Natural killer cell (primary cell): ENCODE results near the gene CAMTA1. TPM values are rescaled to one million over a fixed set of nuclear protein-coding genes. Genes with fewer than 3 reads are reported as not detected.

Source experiments
- ATAC-seq, 3 donors: fragments of 150-1000 bp in 2 of 3; fragments of 200-7000 bp in 1 of 3; cut with Tn5 transposase; 1 replicate in 1 of 3; 2 replicates in 2 of 3; pipeline ENCODE4 v1.10.0; 2021; ENCODE audit warnings: mild to moderate bottlenecking in 2 of 3, moderate library complexity in 2 of 3
- DNase-seq, 2 donors: peaks; one replicate each; pipeline versions ENCODE4 v3.0.0 to v3.0.0-alpha.2; 2013 to 2021; ENCODE audit warnings: mixed read lengths in 1 of 2
- H3K27ac ChIP-seq: one replicate; pipeline ENCODE4 v1.5.1; 2013; ENCODE audit warnings: mild to moderate bottlenecking, low read length
- H3K27me3 ChIP-seq: one replicate; pipeline ENCODE4 v1.6.1; 2013; ENCODE audit warnings: low read length; ENCODE audit not compliant: control insufficient read depth, insufficient read depth
- H3K36me3 ChIP-seq: one replicate; pipeline ENCODE4 v1.6.1; 2013; ENCODE audit warnings: low read length; ENCODE audit not compliant: control insufficient read depth, insufficient read depth
- H3K4me1 ChIP-seq: one replicate; pipeline ENCODE4 v1.6.1; 2013; ENCODE audit warnings: low read length; ENCODE audit not compliant: control insufficient read depth, insufficient read depth
- H3K4me3 ChIP-seq: one replicate; pipeline ENCODE4 v1.5.1; 2013; ENCODE audit warnings: low read length
- H3K9me3 ChIP-seq: one replicate; pipeline ENCODE4 v1.6.1; 2013; ENCODE audit warnings: low read length; ENCODE audit not compliant: control insufficient read depth, insufficient read depth
- H3K27ac Mint-ChIP-seq, 2 donors: one replicate each; pipeline ENCODE4 v1.8.0; 2022; ENCODE audit warnings: mild to moderate bottlenecking in 2 of 2, mixed read lengths in 2 of 2, moderate library complexity in 1 of 2
- H3K27me3 Mint-ChIP-seq, 2 donors: one replicate each; pipeline ENCODE4 v1.8.0; 2022; ENCODE audit warnings: low read depth in 2 of 2, mixed read lengths in 2 of 2
- H3K36me3 Mint-ChIP-seq: one replicate; pipeline ENCODE4 v1.8.0; 2022; ENCODE audit warnings: mixed read lengths
- H3K4me1 Mint-ChIP-seq, 2 donors: one replicate each; pipeline ENCODE4 v1.8.0; 2022; ENCODE audit warnings: mixed read lengths in 2 of 2
- H3K4me3 Mint-ChIP-seq: one replicate; pipeline ENCODE4 v1.8.0; 2022; ENCODE audit warnings: mild to moderate bottlenecking, moderate library complexity, mixed read lengths
- H3K9me3 Mint-ChIP-seq, 2 donors: one replicate each; pipeline ENCODE4 v1.8.0; 2022; ENCODE audit warnings: mixed read lengths in 2 of 2
- CTCF ChIP-seq: fragments of 200-600 bp; IDR thresholded peaks from one replicate; pipeline ENCODE4 v1.8.0; 2022; ENCODE audit warnings: antibody characterized with exemption
- WGBS: methylation state at CpG from one replicate; pipeline ENCODE4 v1.1.7; 2013; ENCODE audit warnings: missing lambda C conversion rate; ENCODE audit not compliant: insufficient coverage; 5-methylcytosine and 5-hydroxymethylcytosine counted together
- intact Hi-C: fragments of 100-400 bp; cut with micrococcal nuclease; formaldehyde crosslinking; loops from one replicate; pipeline ENCODE4 v1.14.2; 2022
- total RNA-seq, 4 donors: library from RNA; stranded (reverse); fragments of 120-200 nt in 1 of 4; gene quantifications; one replicate each; pipeline versions ENCODE4 v1.2.3 to v1.2.4, GENCODE V29; 2013 to 2022

The CAMTA1 gene
- total RNA-seq, 3 donors from 2014 or later (not counting 1 experiment from before 2014, with no cell fraction given), result 40.6 to 53.3 (median 44.9) TPM

- peaks cover 8 to 26% of the 10 kb centered on the region in 2 donors for H3K27me3 Mint-ChIP-seq
- 87% methylated on average over 3 of the region's 4 CpGs for WGBS
- DNase-seq, result no peak
- H3K27ac Mint-ChIP-seq, result no peak overlapping the region
- Histone ChIP-seq H3K4me3 (no peak overlapping the region), H3K4me1 (no peaks in the 10 kb centered on the region), H3K36me3 (no peaks in the 10 kb centered on the region), H3K9me3 (no peaks in the 10 kb centered on the region), H3K27me3 (no peaks in the 10 kb centered on the region), H3K27ac (no peak overlapping the region)
- H3K36me3 Mint-ChIP-seq, result no peaks in the 10 kb centered on the region
- H3K9me3 Mint-ChIP-seq, result peaks cover 4 to 5% of the 10 kb centered on the region in 2 donors
- H3K4me1 Mint-ChIP-seq, result no peaks in the 10 kb centered on the region
- intact Hi-C loops, result no loop called here
- no peak overlapping the region for H3K4me3 Mint-ChIP-seq
- no peak for ATAC-seq
- TF ChIP-seq CTCF, result no peak
Measured at GRCh38 chr1:7178336-7178735, 393.1 kb downstream of the CAMTA1 start.

DNA sequence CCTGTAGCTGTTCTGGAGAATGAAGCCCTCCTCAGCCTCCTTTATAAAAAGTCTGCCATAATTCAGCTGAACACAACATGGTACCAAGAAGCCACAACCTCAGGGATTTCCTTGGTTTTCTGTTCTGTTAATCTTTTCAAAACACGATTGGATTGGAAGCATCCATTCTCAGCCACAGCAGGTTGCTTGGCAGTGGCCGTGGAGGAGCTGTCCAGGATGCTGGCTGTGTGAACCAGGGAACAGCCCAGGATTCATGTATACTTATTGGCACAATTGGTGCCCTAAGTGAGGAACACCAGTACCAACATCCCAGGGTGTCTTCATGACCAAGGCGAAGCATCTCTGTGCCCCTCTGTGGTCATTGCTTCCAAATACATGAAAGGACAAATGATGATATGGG, 393.5 kb downstream of the CAMTA1 start:
- Histone ChIP-seq H3K4me1 (no peaks in the 10 kb centered on the region), H3K27me3 (no peaks in the 10 kb centered on the region), H3K27ac (no peak overlapping the region), H3K9me3 (no peaks in the 10 kb centered on the region), H3K4me3 (no peak overlapping the region), H3K36me3 (no peaks in the 10 kb centered on the region)
- ATAC-seq, result no peak
- no peak for DNase-seq
- Mint-ChIP-seq H3K9me3 (peaks cover 4 to 5% of the 10 kb centered on the region in 2 donors), H3K27ac (no peak overlapping the region), H3K27me3 (peaks cover 10 to 30% of the 10 kb centered on the region in 2 donors), H3K4me1 (no peaks in the 10 kb centered on the region), H3K4me3 (no peak overlapping the region), H3K36me3 (no peaks in the 10 kb centered on the region)
- intact Hi-C loops, result no loop called here
- WGBS, result 80% methylated on average over 3 of the region's 3 CpGs
- no peak for TF ChIP-seq CTCF

DNA sequence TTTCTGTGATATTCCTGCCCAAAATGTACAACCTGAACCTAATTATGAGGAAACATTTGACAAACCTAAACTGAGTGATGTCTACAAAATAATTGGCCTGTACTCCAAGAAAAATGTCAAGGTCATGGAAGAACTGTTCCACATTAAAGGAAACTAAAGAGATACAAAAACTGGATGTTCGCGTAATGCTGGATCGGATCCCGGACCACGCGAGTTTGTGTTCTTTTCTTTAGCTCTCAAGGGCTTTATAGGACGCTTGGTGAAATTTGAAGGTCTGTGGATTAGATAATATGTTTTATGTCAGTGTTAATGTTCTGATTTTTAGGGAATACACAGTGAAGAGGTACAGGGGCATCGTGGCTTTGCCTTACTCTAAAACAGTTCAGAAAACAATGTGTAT, 400.5 kb downstream of the CAMTA1 start:
- WGBS, result 92% methylated on average over 8 of the region's 8 CpGs
- Histone ChIP-seq H3K27ac (no peak overlapping the region), H3K4me3 (no peak overlapping the region), H3K27me3 (no peaks in the 10 kb centered on the region), H3K36me3 (no peaks in the 10 kb centered on the region), H3K9me3 (no peaks in the 10 kb centered on the region), H3K4me1 (no peaks in the 10 kb centered on the region)
- DNase-seq (no peak), ATAC-seq (no peak)
- peaks cover 15 to 47% of the 10 kb centered on the region in 2 donors for H3K27me3 Mint-ChIP-seq
- no peaks in the 10 kb centered on the region for H3K36me3 Mint-ChIP-seq
- no peaks in the 10 kb centered on the region for H3K4me1 Mint-ChIP-seq
- no peak overlapping the region for H3K4me3 Mint-ChIP-seq
- intact Hi-C loops, result no loop called here
- H3K27ac Mint-ChIP-seq, result no peak overlapping the region
- no peak for TF ChIP-seq CTCF
- no peaks in the 10 kb centered on the region for H3K9me3 Mint-ChIP-seq

DNA sequence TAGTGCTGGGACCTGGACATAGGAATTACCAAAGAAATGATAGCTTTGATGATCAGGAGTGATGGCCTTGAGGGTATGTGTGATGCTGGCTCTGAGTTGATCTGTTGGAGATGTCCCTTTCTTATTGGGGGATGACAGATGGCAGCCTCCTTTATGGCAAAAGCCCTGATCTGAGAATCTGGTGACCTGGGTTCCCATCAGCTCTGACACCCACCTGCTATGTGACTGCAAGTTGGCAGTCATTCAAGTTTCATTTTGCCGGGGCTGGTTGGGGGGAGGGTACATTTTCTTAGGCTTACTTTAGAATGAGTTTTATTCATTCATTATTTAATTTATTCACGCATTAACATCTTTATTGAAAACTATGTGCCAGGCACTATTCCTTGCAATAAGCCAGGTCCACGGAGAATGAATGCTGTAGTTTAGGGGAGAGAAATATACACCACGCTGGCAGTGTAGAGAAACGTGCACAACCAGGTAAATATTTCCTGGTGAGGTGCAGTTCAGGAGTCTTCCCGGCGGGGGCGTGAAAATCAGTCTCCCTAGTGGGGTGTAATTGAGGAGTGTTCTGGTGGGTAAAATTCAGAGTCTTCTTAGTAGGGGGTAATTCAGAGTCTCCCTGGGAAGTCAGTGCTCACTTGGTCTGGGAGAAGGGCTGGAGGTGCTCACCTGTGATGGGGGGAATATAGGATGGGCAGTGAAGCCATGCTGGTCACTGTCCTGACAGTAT, 401.3 kb downstream of the CAMTA1 start:
- no peak overlapping the region for H3K4me3 Mint-ChIP-seq
- peaks cover 15 to 47% of the 10 kb centered on the region in 2 donors for H3K27me3 Mint-ChIP-seq
- WGBS, result 78% methylated on average over 6 of the region's 8 CpGs
- ATAC-seq (no peak), DNase-seq (no peak)
- no peak overlapping the region for H3K4me3 ChIP-seq
- no peak overlapping the region for H3K27ac ChIP-seq
- H3K9me3 Mint-ChIP-seq, result no peaks in the 10 kb centered on the region
- H3K27ac Mint-ChIP-seq, result no peak overlapping the region
- H3K9me3 ChIP-seq, result no peaks in the 10 kb centered on the region
- no peaks in the 10 kb centered on the region for H3K4me1 Mint-ChIP-seq
- intact Hi-C loops, result no loop called here
- no peaks in the 10 kb centered on the region for H3K4me1 ChIP-seq
- TF ChIP-seq CTCF, result no peak
- no peaks in the 10 kb centered on the region for H3K36me3 Mint-ChIP-seq
- no peaks in the 10 kb centered on the region for H3K36me3 ChIP-seq
- no peaks in the 10 kb centered on the region for H3K27me3 ChIP-seq
